OCI-LY7 (cell line): ENCODE data around the gene ZNF681. TPM values are rescaled to one million over a fixed set of nuclear protein-coding genes. Genes with fewer than 3 reads are reported as not detected.

ENCODE experiments used
- total RNA-seq, 2 experiments: library from RNA; depleted of rRNA in 1 of 2; stranded (reverse); fragments of >200 nt in 1 of 2; shearing (Covaris generic) in 1 of 2; gene quantifications; 2 replicates each; pipeline ENCODE4 v1.2.3, GENCODE V29; 2014 to 2022

Gene ZNF681
- total RNA-seq, 2 experiments from 2014 or later, result 4.3 to 6.2 TPM

Other genes with a start within 250 kb of the ZNF681 start
- 22.6 and 29.7 TPM in 2 replicates for gene ZNF675, start 71.7 kb downstream of the ZNF681 start, total RNA-seq (2014; rRNA removed; shearing (Covaris generic))
- 33.5 and 37.1 TPM in 2 replicates for gene ZNF675, start 71.7 kb downstream of the ZNF681 start, total RNA-seq (2022)
- 22.6 and 22.7 TPM in 2 replicates for gene ZNF726, start 156.0 kb upstream of the ZNF681 start, total RNA-seq (2014; rRNA removed; shearing (Covaris generic))
- 24.9 and 30.6 TPM in 2 replicates for gene ZNF726, start 156.0 kb upstream of the ZNF681 start, total RNA-seq (2022)